ENCODE data around the gene OR51A2. TPM values are rescaled to one million over a fixed set of nuclear protein-coding genes. Genes with fewer than 3 reads are reported as not detected.

Gene OR51A2
- total RNA-seq, 1 experiment from 2014 or later: not detected

GRCh38 chr11:4975436-4975835, 19.9 kb upstream of the OR51A2 start:
- DNase-seq (ENCODE audit: low read depth, low spot score) (no peak), ATAC-seq (no peak)
- Histone ChIP-seq H3K4me3 (replicated peaks in 1 of 2; ENCODE audit: low read depth in 1 of 2, low read length in 2 of 2) (no peak overlapping the region), H3K27ac (ENCODE audit: low read depth, low read length) (no peak overlapping the region), H3K27me3 (ENCODE audit: insufficient read depth, low read length) (peaks cover 37% of the 10 kb centered on the region), H3K9ac (ENCODE audit: low read length) (no peak overlapping the region), H3K79me2 (ENCODE audit: insufficient read depth, low read length) (no peaks in the 10 kb centered on the region), H3K4me2 (ENCODE audit: low read length) (no peak overlapping the region), H3K36me3 (ENCODE audit: control insufficient read depth in 1 of 2, insufficient read depth in 2 of 2, low read length in 2 of 2) (no peaks in the 10 kb centered on the region), H2AFZ (ENCODE audit: low read depth, low read length, poor library complexity, severe bottlenecking) (no peak overlapping the region), H3K9me2 (ENCODE audit: insufficient read depth) (no peaks in the 10 kb centered on the region), H3K9me3 (ENCODE audit: control insufficient read depth in 1 of 2, insufficient read depth in 1 of 2, low read depth in 1 of 2, low read length in 2 of 2) (no peaks in the 10 kb centered on the region), H3K4me1 (ENCODE audit: control insufficient read depth in 1 of 2, insufficient read depth in 2 of 2, low read length in 2 of 2) (no peaks in the 10 kb centered on the region), H4K20me1 (ENCODE audit: insufficient read depth) (no peaks in the 10 kb centered on the region)
- RAD21 ChIA-PET (ENCODE audit: low non-redundant PET in 1 of 2, low total read pairs in 2 of 2, uncharacterized antibody in 2 of 2, unreplicated experiment in 2 of 2): no interaction called here
- intact Hi-C loops (cut with micrococcal nuclease): no loop called here
- CTCF ChIA-PET: no interaction called here
- TF ChIP-seq, protein P1, sequence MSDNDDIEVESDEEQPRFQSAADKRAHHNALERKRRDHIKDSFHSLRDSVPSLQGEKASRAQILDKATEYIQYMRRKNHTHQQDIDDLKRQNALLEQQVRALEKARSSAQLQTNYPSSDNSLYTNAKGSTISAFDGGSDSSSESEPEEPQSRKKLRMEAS (IDR thresholded peaks at IDR 0.05): no peak
- no peak for TF ChIP-seq POLR2A (IDR thresholded peaks at IDR 0.05; ENCODE audit: borderline replicate concordance, extremely low read depth, insufficient read depth, insufficient read length)
- no peak for TF ChIP-seq YY1 (IDR thresholded peaks at IDR 0.05; ENCODE audit: extremely low read depth, insufficient replicate concordance, low read depth, low read length)
- no peak for TF ChIP-seq REST (IDR thresholded peaks at IDR 0.05; ENCODE audit: low read depth)
- TF ChIP-seq, protein P2, sequence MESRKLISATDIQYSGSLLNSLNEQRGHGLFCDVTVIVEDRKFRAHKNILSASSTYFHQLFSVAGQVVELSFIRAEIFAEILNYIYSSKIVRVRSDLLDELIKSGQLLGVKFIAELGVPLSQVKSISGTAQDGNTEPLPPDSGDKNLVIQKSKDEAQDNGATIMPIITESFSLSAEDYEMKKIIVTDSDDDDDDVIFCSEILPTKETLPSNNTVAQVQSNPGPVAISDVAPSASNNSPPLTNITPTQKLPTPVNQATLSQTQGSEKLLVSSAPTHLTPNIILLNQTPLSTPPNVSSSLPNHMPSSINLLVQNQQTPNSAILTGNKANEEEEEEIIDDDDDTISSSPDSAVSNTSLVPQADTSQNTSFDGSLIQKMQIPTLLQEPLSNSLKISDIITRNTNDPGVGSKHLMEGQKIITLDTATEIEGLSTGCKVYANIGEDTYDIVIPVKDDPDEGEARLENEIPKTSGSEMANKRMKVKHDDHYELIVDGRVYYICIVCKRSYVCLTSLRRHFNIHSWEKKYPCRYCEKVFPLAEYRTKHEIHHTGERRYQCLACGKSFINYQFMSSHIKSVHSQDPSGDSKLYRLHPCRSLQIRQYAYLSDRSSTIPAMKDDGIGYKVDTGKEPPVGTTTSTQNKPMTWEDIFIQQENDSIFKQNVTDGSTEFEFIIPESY (IDR thresholded peaks at IDR 0.05; ENCODE audit: extremely low read depth, insufficient replicate concordance, low read length): no peak
- TF ChIP-seq RAD21 (IDR thresholded peaks at IDR 0.05; ENCODE audit: low read depth): no peak
- no peak for TF ChIP-seq SIN3A (IDR thresholded peaks at IDR 0.05; ENCODE audit: low read depth)
- no peak for TF ChIP-seq ZNF274 (IDR thresholded peaks at IDR 0.05; ENCODE audit: low read depth, low read length)
- no peak for TF ChIP-seq ELF1 (IDR thresholded peaks at IDR 0.05; ENCODE audit: borderline replicate concordance, low read depth)
- TF ChIP-seq CBX3 (IDR thresholded peaks at IDR 0.05; ENCODE audit: low read depth): no peak
- no peak for TF ChIP-seq SP1 (IDR thresholded peaks at IDR 0.05; ENCODE audit: low read depth)
- TF ChIP-seq, protein P3, sequence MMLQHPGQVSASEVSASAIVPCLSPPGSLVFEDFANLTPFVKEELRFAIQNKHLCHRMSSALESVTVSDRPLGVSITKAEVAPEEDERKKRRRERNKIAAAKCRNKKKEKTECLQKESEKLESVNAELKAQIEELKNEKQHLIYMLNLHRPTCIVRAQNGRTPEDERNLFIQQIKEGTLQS (IDR thresholded peaks at IDR 0.05): no peak
- no peak for TF ChIP-seq EZH2 (IDR thresholded peaks at IDR 0.05)
- TF ChIP-seq, protein P4, sequence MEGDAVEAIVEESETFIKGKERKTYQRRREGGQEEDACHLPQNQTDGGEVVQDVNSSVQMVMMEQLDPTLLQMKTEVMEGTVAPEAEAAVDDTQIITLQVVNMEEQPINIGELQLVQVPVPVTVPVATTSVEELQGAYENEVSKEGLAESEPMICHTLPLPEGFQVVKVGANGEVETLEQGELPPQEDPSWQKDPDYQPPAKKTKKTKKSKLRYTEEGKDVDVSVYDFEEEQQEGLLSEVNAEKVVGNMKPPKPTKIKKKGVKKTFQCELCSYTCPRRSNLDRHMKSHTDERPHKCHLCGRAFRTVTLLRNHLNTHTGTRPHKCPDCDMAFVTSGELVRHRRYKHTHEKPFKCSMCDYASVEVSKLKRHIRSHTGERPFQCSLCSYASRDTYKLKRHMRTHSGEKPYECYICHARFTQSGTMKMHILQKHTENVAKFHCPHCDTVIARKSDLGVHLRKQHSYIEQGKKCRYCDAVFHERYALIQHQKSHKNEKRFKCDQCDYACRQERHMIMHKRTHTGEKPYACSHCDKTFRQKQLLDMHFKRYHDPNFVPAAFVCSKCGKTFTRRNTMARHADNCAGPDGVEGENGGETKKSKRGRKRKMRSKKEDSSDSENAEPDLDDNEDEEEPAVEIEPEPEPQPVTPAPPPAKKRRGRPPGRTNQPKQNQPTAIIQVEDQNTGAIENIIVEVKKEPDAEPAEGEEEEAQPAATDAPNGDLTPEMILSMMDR (IDR thresholded peaks at IDR 0.05 in 2 of 3, conservative IDR thresholded peaks at IDR 0.05 in 1 of 3; ENCODE audit: borderline replicate concordance in 1 of 3, insufficient read depth in 1 of 3, low read depth in 2 of 3, low read length in 2 of 3): no peak
- no peak for TF ChIP-seq EZH2phosphoT487 (IDR thresholded peaks at IDR 0.05; ENCODE audit: borderline replicate concordance)
- no peak for TF ChIP-seq FOSL1 (IDR thresholded peaks at IDR 0.05; ENCODE audit: low read depth)
- TF ChIP-seq EGR1 (IDR thresholded peaks at IDR 0.05; ENCODE audit: low read depth): no peak
- POLR2A ChIA-PET: no interaction called here
- no TSS peak for BruUV-seq (replicated peaks)
